ENCODE results near the gene GPR152.
"Not testable (repeated sequence)": the region's sequence is repeated elsewhere in the genome, so short reads cannot be mapped to it uniquely, and the experiment has no call there.

DNA sequence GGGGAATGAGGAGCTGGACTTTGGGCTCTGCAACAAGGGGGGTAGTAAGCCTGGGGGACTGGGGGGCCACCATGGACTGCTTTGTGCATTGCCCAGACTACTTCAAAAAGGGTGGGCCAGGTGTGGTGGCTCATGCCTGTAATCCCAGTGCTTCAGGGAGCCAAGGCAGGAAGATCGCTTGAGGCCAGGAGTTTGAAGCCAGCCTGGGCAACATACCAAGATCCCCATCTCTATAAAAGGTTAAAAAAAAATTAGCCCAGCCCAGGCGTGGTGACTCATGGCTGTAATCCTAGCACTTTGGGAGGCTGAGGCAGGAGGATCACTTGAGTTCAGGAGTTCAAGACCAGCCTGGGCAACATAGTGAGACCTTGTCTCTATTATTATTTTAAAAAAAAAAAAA is 13.0 kb upstream of the GPR152 start:
- TF ChIP-seq, protein P1, sequence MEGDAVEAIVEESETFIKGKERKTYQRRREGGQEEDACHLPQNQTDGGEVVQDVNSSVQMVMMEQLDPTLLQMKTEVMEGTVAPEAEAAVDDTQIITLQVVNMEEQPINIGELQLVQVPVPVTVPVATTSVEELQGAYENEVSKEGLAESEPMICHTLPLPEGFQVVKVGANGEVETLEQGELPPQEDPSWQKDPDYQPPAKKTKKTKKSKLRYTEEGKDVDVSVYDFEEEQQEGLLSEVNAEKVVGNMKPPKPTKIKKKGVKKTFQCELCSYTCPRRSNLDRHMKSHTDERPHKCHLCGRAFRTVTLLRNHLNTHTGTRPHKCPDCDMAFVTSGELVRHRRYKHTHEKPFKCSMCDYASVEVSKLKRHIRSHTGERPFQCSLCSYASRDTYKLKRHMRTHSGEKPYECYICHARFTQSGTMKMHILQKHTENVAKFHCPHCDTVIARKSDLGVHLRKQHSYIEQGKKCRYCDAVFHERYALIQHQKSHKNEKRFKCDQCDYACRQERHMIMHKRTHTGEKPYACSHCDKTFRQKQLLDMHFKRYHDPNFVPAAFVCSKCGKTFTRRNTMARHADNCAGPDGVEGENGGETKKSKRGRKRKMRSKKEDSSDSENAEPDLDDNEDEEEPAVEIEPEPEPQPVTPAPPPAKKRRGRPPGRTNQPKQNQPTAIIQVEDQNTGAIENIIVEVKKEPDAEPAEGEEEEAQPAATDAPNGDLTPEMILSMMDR (conservative IDR thresholded peaks at IDR 0.05; ENCODE audit: low read length), result not testable (repeated sequence)
- not testable (repeated sequence) for TF ChIP-seq EZH2phosphoT487 (IDR thresholded peaks at IDR 0.05; ENCODE audit: borderline replicate concordance, low read depth, low read length)
